Transverse colon (tissue), 4 donors: ENCODE results near the gene NT5DC4.

Source experiments
- POLR2A ChIP-seq: fragments of 450-650 bp; IDR thresholded peaks from one replicate; pipeline ENCODE4 v1.6.1; 2016; ENCODE audit warnings: antibody characterized with exemption, mild to moderate bottlenecking, moderate library complexity
- POLR2AphosphoS5 ChIP-seq, 3 donors: sonication (generic); formaldehyde crosslinking; IDR thresholded peaks; one replicate each; pipeline ENCODE4 v1.6.1; 2016; ENCODE audit warnings: antibody characterized with exemption in 3 of 3
- TF ChIP-seq, protein P1 (sequence below), 5 experiments: fragments of 200-600 bp in 3 of 5; fragments of 450-650 bp in 2 of 5; sonication (generic) in 3 of 5; IDR thresholded peaks; 1 replicate in 2 of 5; 2 replicates in 3 of 5; pipeline ENCODE4 v1.5.1; 2016 to 2017; ENCODE audit warnings: antibody characterized with exemption in 5 of 5, inconsistent platforms in 3 of 5, mild to moderate bottlenecking in 2 of 5, moderate library complexity in 1 of 5

- TF ChIP-seq, protein P1, sequence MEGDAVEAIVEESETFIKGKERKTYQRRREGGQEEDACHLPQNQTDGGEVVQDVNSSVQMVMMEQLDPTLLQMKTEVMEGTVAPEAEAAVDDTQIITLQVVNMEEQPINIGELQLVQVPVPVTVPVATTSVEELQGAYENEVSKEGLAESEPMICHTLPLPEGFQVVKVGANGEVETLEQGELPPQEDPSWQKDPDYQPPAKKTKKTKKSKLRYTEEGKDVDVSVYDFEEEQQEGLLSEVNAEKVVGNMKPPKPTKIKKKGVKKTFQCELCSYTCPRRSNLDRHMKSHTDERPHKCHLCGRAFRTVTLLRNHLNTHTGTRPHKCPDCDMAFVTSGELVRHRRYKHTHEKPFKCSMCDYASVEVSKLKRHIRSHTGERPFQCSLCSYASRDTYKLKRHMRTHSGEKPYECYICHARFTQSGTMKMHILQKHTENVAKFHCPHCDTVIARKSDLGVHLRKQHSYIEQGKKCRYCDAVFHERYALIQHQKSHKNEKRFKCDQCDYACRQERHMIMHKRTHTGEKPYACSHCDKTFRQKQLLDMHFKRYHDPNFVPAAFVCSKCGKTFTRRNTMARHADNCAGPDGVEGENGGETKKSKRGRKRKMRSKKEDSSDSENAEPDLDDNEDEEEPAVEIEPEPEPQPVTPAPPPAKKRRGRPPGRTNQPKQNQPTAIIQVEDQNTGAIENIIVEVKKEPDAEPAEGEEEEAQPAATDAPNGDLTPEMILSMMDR (IDR thresholded peaks at IDR 0.05), result no peak
- TF ChIP-seq POLR2A (no peak), POLR2AphosphoS5 (IDR thresholded peaks at IDR 0.05) (no peak)
Measured at GRCh38 chr2:112733456-112733855, 12.6 kb downstream of the NT5DC4 start.
